Stimulated activated CD4-positive, alpha-beta T cell treated with anti-CD3 and anti-CD28 coated beads, Interleukin-15, amount 100 ng/mL, for 1 hour (primary cell): ENCODE results near the gene ASIC2.

Source experiments
- DNase-seq, 2 donors: peaks; one replicate each; pipeline ENCODE4 v3.0.0-alpha.2; 2020; ENCODE audit warnings: low read depth in 1 of 2, low spot score in 1 of 2

Gene ASIC2

GRCh38 chr17:33245183-33245582 is 47.9 kb downstream of the ASIC2 start:
- DNase-seq, result no peak

DNA sequence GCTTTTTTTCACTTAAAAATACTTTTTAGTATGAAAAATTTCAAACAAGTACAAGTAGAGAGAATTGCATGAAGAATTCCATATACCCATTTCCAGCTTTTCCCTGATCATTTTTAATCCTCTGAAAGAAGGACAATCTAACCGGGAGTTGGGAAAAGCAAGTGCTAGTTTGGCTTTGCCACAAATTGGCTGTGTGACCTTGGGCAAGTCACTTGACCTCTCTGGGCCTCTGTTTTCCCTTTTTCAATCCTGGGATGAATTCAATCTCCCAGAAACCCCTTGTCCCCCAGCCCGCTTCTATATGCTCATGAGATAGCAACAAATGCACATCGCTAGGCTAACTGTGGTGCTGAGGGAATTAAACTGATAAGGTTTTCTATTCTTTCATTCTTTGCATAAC is 49.4 kb downstream of the ASIC2 start:
- no peak for DNase-seq

- no peak for DNase-seq
Observed at GRCh38 chr17:33242375-33243124, 50.5 kb downstream of the ASIC2 start.

- no peak for DNase-seq
Observed at GRCh38 chr17:33241390-33241789, 51.7 kb downstream of the ASIC2 start.

GRCh38 chr17:33240362-33240761 is 52.7 kb downstream of the ASIC2 start:
- DNase-seq, result no peak

- no peak for DNase-seq
Observed at GRCh38 chr17:33239702-33240101, 53.4 kb downstream of the ASIC2 start.

DNA sequence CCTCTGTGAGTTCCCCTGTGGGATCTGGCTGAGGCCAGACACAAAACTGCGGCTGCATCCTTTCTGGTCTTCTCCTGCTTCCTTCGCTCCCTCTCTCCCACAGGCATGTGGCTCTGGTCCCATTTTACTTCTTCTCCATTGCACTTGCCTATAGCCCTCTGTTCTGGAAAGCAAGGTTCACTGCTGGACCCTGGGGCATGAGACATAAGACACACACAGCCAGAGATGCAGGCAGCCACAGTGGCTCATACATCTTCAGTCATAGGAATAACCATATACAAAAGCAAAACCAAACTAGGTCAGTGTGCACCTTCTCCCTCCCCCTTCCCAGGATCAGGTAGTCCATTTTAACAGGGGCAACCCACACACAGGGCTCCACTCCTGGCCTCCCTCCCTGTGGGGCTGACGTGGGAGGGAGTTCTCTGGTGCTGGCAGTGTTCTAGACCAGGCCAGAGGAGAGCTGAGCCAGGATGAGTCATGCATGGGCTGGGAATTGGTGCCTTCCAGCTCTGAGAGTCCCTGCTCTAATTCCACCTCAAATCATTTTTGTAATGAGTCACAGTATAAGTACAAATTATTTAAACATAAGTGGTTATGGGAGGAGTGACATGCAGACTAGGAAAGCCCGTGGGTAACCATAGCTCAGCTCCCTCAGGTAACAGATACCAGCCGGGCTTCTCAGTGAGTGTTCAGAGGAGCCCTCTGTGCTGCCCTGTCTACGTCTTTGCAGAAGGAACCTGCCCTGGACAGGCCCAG is 58.0 kb downstream of the ASIC2 start:
- no peak for DNase-seq

- DNase-seq, result no peak
Observed at GRCh38 chr17:33234233-33234632, 58.9 kb downstream of the ASIC2 start.

- no peak for DNase-seq
Observed at GRCh38 chr17:33233811-33234177, 59.3 kb downstream of the ASIC2 start.

- DNase-seq, result no peak
Observed at GRCh38 chr17:33229499-33229898, 63.6 kb downstream of the ASIC2 start.

DNA sequence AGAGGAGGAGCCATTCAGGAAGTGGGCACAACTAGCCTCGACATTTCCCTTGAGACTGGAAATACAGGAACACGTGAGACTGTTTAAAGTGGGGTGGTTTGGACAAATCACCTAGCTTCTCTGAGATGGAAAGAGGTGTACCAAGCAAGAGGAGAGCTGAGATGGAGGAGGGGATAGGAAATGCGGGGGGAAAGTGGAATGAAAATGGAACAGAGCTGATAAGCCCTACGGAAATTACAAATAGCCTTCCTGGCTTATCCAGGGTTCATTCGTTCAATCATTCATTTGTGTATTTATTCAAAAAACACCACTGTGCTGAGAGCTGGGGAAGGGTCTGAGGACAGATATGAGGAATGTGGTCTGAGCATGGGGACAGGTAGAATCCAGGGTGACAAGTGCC is 64.1 kb downstream of the ASIC2 start:
- DNase-seq, result no peak

DNA sequence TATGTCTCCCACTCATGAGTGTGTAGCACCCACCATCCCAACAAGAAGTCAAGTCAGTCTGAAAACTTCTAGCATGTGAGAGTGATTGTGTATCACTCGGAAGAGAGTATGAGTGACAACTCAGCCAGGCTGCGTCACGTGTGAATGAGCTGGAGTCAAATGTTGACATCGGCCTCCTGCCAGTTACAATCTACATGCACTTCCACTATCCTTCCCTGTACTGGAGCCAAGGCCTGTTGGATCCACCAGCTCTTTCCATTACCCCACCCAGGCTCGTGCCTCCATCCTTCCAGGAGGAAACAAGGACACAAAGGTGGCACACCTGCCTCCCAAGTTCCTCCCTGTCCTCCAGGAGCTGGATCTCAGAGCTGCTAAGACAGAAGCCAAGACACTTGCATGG is 64.5 kb downstream of the ASIC2 start:
- DNase-seq, result no peak

DNA sequence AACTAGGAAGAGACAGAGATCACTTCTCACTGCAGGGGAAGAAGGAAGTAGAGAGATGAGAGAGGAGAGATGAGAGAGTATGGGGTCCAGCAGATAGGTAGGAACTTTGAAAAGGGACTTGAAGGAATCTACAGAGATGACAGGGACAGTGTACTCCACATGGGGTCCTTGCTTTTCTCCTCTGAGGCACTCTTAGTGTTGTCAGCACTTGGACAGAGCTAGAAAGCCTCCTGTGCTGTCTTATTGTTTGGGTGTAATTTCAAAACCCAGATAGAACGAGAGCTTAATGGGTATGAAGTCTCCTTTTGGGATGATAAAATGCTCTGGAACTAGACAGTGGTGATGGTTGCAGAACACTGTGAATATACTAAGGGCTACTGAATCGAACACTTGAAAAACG is 65.2 kb downstream of the ASIC2 start:
- DNase-seq, result no peak

GRCh38 chr17:33225994-33226393 is 67.1 kb downstream of the ASIC2 start:
- DNase-seq, result no peak

DNA sequence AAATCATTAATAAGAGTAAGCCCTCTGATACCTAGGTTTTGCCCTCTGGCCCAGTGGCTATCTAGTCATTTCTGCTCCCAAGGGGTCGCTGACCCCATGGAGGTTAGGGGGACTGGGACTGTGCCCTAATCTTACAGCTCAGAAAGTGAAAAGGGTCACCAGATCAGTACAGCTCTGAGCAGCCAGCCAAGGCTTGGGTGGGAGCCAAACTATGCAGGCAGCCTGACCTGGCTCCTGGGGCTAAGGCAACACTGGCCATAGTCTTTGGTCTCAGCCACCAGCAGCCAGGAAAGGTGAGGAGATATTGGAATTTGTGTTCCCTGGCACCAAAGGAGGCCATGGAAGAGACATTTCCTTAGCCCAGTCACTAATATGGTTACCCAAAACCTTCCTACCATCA is 67.6 kb downstream of the ASIC2 start:
- no peak for DNase-seq

DNA sequence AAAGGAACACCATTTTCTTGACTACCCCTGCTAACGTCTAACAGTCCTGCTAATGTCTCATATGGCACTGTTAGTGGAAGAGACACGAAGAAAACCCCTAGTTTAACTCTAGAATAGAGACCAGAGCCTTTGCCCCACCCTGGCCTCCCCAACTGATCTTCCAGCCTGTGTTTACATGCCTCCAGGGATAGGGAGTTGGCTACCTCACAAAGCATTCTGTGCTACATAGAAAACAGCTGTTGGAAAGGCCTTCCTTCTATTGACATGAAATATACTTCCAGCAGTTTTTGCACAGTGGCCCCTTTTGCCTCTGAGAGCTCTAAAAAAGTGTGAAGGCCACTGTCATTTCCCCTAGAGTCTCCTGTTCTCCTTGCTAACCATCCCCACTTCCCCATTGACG is 73.1 kb downstream of the ASIC2 start:
- DNase-seq, result no peak

DNA sequence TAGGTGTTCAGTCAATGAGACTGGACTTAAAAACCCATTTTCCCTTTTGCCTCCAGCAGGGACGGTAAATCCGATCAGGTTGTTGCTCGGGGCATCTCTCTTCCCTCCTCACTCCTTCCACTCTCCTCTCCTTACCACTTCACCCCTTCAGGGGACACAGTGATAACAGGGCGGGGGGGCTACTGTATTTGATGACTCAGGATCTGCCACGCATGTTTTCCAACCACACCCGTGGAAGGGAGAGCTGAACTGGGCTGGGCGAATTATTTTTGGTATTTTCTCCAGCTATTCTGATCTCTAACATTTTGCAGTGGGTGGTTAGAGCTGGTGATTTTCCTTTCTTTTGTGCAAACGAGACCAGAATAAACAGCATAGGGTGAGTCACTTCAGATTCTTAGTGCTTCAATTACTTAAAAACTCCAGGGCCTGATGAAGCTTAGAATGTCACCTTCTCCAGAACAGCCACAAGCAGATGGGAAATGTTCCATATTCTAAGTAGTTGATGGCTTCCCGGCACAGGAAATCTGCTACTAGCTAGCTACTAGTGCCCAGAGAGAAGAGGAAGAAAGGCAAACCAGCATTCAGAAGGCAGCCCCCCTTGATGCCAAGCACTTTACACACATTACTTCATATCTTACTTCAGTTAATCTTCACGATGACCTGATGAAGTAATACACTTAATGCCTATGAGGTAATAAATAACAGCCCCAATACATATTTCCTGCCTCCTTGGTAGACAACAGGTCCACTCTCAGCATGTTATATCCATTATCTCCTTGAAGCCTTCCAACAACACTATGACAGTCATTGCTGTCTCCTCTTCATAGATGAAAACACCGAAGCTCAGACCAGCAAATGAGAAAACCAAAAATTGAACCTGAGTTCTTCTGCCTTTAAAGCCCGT is 74.1 kb downstream of the ASIC2 start:
- no peak for DNase-seq

- DNase-seq, result no peak
Observed at GRCh38 chr17:33217891-33218290, 75.2 kb downstream of the ASIC2 start.

- DNase-seq, result no peak
Observed at GRCh38 chr17:33214996-33215395, 78.1 kb downstream of the ASIC2 start.

DNA sequence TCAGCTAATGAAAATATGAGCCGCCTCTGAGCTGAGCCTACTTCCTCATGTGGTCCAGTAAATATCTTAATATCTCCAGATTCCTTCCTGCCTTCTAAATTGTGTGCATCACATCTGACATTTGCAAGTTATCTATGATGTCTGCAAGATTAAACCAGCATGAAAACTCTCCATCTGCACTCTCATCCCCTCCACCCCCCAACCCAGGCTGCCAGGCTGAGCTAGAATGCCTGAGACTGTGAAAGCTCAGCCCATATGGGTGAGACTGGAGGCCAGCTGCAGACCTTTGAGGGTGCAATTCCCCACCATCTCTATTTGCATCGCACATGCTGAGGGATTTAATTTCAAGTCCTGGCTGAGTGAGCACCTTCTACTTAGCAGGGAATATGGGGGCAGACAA is 82.8 kb downstream of the ASIC2 start:
- no peak for DNase-seq

- DNase-seq, result no peak
Observed at GRCh38 chr17:33209671-33210070, 83.4 kb downstream of the ASIC2 start.

GRCh38 chr17:33207231-33207630 is 85.9 kb downstream of the ASIC2 start:
- DNase-seq, result no peak
